HFF-Myc (cell line): ENCODE measurements around the gene IFT25.

Experiments
- DNase-seq: peaks from one replicate; pipeline ENCODE4 v3.0.0-alpha.2; 2011; ENCODE audit warnings: low read depth; ENCODE audit errors: extremely low read depth
- H3K4me3 ChIP-seq: replicated peaks from 2 replicates; pipeline ENCODE4 v1.5.1; 2011; ENCODE audit warnings: low read depth, mild to moderate bottlenecking, control low read depth, low read length
- CTCF ChIP-seq: IDR thresholded peaks from 2 replicates; pipeline ENCODE4 v1.5.1; 2012; ENCODE audit warnings: mild to moderate bottlenecking, low read depth, low read length, control low read depth; ENCODE audit errors: missing control alignments

IFT25 gene

DNA sequence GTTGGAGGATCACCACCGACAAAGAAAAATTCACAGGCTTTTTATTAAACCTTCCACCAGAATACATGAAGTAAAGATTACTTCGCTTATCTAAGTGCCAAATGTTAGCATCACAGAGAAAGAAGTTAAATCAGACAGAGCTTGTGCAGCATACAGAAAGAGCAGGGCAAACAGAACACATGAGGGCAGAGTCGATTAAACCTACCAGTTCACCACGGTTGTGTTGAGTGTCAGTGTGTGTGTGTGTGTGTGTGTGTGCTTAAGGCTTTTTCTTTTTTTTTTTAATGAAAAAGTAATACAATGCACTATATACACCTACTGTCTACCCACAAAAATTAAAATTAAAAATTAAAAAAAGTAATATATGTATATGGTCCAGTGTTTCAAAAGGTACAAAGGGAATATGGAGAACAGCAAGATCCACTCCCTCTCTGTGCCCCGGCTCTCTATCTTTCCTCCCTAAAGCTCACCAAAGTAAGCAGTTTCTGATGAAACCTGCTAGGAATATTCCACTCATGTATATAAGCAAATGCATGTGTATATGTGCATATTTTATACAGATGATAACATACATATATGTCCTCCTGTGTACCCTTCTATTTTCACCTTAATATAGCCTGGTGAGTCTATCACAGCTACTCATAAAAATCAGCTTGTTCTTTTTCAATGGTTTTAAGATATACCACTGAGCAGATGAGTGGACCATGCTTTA, 73.6 kb downstream of the IFT25 start:
- H3K4me3 ChIP-seq: no peak overlapping the region
- no peak for TF ChIP-seq CTCF
- no peak for DNase-seq
